Prostate gland (tissue), 2 donors: ENCODE measurements around the gene TTLL13. TPM values are rescaled to one million over a fixed set of nuclear protein-coding genes. Genes with fewer than 3 reads are reported as not detected.
"Not testable (repeated sequence)": the region's sequence is repeated elsewhere in the genome, so short reads cannot be mapped to it uniquely, and the experiment has no call there.

ENCODE experiments used
- DNase-seq: peaks from one replicate; pipeline ENCODE4 v3.0.0-alpha.2; 2019; ENCODE audit warnings: low spot score
- H3K27ac ChIP-seq, 2 donors: fragments of 200-600 bp; sonication (generic); 2 replicates each; pipeline ENCODE4 v1.5.1; 2017 to 2019
- H3K27me3 ChIP-seq: fragments of 200-600 bp; sonication (generic); replicated peaks from 2 replicates; pipeline ENCODE4 v1.5.1; 2019; ENCODE audit not compliant: insufficient read depth
- H3K36me3 ChIP-seq, 2 donors: fragments of 200-600 bp; sonication (generic); 1 replicate in 1 of 2; 2 replicates in 1 of 2; pipeline versions ENCODE4 v1.5.1 to v1.8.1; 2017 to 2019
- H3K4me1 ChIP-seq: fragments of 200-600 bp; sonication (generic); replicated peaks from 2 replicates; pipeline ENCODE4 v1.5.1; 2019
- H3K4me3 ChIP-seq, 2 donors: fragments of 200-600 bp; sonication (generic); 2 replicates each; pipeline ENCODE4 v1.5.1; 2017 to 2019
- H3K9me3 ChIP-seq: fragments of 200-600 bp; sonication (generic); 2 replicates; pipeline ENCODE4 v1.5.1; 2017
- POLR2A ChIP-seq: fragments of 450-650 bp; IDR thresholded peaks from one replicate; pipeline ENCODE4 v1.6.1; 2016; ENCODE audit warnings: antibody characterized with exemption, mild to moderate bottlenecking
- POLR2AphosphoS5 ChIP-seq: sonication (generic); formaldehyde crosslinking; IDR thresholded peaks from one replicate; pipeline ENCODE4 v1.6.1; 2017; ENCODE audit warnings: antibody characterized with exemption
- WGBS: methylation state at CpG from one replicate; pipeline ENCODE4 v1.1.5; 2018; 5-methylcytosine and 5-hydroxymethylcytosine counted together
- intact Hi-C: fragments of 100-400 bp; cut with DNase I; formaldehyde crosslinking; loops from one replicate; pipeline ENCODE4 v1.14.2; 2022
- total RNA-seq, 2 donors: library from RNA; depleted of rRNA; stranded (reverse); fragments of >200 nt; gene quantifications; one replicate each; pipeline ENCODE4 v1.1.0, GENCODE V29; 2016
- TF ChIP-seq, protein P1 (sequence below), 4 experiments: fragments of 200-600 bp in 2 of 4; fragments of 450-650 bp in 2 of 4; sonication (generic) in 2 of 4; IDR thresholded peaks; 1 replicate in 3 of 4; 2 replicates in 1 of 4; pipeline ENCODE4 v1.5.1; 2016 to 2019; ENCODE audit warnings: antibody characterized with exemption in 4 of 4, mild to moderate bottlenecking in 2 of 4, moderate library complexity in 2 of 4

Gene TTLL13
- total RNA-seq, 2 donors from 2014 or later: 0.51 TPM; not detected in 1

- H3K4me3 ChIP-seq: no peak overlapping the region
- H3K36me3 ChIP-seq: no peaks in the 10 kb centered on the region
- 77% methylated on average over 6 of the region's 6 CpGs for WGBS
- DNase-seq: no peak
- H3K27me3 ChIP-seq: no peaks in the 10 kb centered on the region
- H3K4me1 ChIP-seq: peaks cover 7% of the 10 kb centered on the region
- no peak overlapping the region for H3K27ac ChIP-seq
- H3K9me3 ChIP-seq: no peaks in the 10 kb centered on the region
- no peak for TF ChIP-seq POLR2A
- TF ChIP-seq POLR2AphosphoS5: no peak
- TF ChIP-seq, protein P1, sequence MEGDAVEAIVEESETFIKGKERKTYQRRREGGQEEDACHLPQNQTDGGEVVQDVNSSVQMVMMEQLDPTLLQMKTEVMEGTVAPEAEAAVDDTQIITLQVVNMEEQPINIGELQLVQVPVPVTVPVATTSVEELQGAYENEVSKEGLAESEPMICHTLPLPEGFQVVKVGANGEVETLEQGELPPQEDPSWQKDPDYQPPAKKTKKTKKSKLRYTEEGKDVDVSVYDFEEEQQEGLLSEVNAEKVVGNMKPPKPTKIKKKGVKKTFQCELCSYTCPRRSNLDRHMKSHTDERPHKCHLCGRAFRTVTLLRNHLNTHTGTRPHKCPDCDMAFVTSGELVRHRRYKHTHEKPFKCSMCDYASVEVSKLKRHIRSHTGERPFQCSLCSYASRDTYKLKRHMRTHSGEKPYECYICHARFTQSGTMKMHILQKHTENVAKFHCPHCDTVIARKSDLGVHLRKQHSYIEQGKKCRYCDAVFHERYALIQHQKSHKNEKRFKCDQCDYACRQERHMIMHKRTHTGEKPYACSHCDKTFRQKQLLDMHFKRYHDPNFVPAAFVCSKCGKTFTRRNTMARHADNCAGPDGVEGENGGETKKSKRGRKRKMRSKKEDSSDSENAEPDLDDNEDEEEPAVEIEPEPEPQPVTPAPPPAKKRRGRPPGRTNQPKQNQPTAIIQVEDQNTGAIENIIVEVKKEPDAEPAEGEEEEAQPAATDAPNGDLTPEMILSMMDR (IDR thresholded peaks at IDR 0.05): no peak
- intact Hi-C loops: no loop called here
Measured at GRCh38 chr15:90294159-90294558, 44.8 kb downstream of the TTLL13 start.

- intact Hi-C loops: no loop called here
- Histone ChIP-seq H3K27ac (no peak overlapping the region), H3K27me3 (no peaks in the 10 kb centered on the region), H3K9me3 (no peaks in the 10 kb centered on the region), H3K4me1 (peaks cover 7% of the 10 kb centered on the region), H3K36me3 (no peaks in the 10 kb centered on the region), H3K4me3 (no peak overlapping the region)
- WGBS: 47% methylated on average over 16 of the region's 16 CpGs
- TF ChIP-seq POLR2AphosphoS5 (no peak), POLR2A (no peak)
- TF ChIP-seq, protein P1 (IDR thresholded peaks at IDR 0.05): no peak
- DNase-seq: no peak
Measured at GRCh38 chr15:90294601-90295269, 45.4 kb downstream of the TTLL13 start.

DNA sequence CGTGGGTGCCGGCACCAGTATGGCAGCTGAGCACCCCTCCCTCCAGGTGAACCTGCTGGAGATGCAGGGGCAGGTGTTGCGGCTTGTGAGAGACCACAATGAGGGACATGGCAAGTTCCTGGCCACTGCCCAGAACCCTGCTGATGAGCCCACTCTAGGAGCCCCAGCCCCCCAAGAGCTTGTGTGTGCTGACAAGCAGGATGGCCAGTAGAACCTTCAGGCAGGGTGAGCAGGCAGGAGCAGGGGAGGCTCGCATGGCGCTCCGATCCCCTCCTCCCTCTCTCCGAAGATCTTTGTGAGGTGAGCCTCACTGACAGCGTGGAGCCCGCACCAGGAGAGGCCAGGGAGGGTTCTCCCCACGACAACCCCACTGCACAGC, 45.9 kb downstream of the TTLL13 start:
- H3K9me3 ChIP-seq: no peaks in the 10 kb centered on the region
- WGBS: 61% methylated on average over 6 of the region's 10 CpGs
- no peak overlapping the region for H3K27ac ChIP-seq
- intact Hi-C loops: no loop called here
- no peaks in the 10 kb centered on the region for H3K27me3 ChIP-seq
- DNase-seq: no peak
- no peak overlapping the region for H3K4me3 ChIP-seq
- H3K4me1 ChIP-seq: peaks cover 7% of the 10 kb centered on the region
- TF ChIP-seq, protein P1 (IDR thresholded peaks at IDR 0.05): no peak
- no peak for TF ChIP-seq POLR2A
- TF ChIP-seq POLR2AphosphoS5: no peak
- H3K36me3 ChIP-seq: no peaks in the 10 kb centered on the region

DNA sequence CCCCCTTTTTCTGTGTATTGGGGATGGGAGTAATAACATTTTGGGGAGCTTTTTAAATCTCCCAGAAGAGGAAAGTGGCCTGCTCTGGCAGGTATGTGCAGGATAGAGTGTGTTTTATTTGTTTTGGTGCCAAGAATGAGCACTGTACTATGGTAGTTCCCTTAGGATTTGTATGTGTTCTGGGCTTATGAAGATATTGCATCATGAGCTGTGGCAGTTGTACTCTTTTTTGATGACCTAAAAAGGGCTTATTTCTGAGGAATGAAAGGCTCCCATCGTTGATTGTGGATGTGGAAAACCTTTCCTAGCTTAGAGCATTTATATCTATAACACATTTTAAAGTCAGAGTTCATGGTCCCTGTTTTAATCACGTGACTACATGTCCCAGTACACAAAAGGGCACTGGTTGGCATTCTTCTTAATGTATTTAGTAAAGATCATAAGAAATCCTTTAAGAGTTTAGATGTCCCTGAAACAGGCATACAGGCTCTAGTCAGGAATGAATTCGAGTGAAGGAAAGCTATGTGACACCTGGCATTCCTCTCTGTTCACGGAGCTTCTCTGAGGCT, 47.0 kb downstream of the TTLL13 start:
- intact Hi-C loops: not testable (repeated sequence)
- WGBS: 70% methylated on average over 4 of the region's 4 CpGs

GRCh38 chr15:90297021-90297420, 47.7 kb downstream of the TTLL13 start:
- Histone ChIP-seq H3K4me1 (peaks cover 7% of the 10 kb centered on the region), H3K27me3 (no peaks in the 10 kb centered on the region), H3K27ac (no peak overlapping the region), H3K4me3 (no peak overlapping the region), H3K36me3 (no peaks in the 10 kb centered on the region), H3K9me3 (no peaks in the 10 kb centered on the region)
- WGBS: 91% methylated on average over 4 of the region's 4 CpGs
- TF ChIP-seq, protein P1 (IDR thresholded peaks at IDR 0.05): no peak
- TF ChIP-seq POLR2AphosphoS5: no peak
- no peak for TF ChIP-seq POLR2A
- DNase-seq: no peak
- intact Hi-C loops: no loop called here

More for the DNA sequence above, 47.0 kb downstream of the TTLL13 start:
- not testable (repeated sequence) for H3K4me1 ChIP-seq, H3K27ac ChIP-seq, H3K4me3 ChIP-seq, H3K36me3 ChIP-seq, H3K9me3 ChIP-seq, H3K27me3 ChIP-seq, DNase-seq
